Right atrium auricular region (tissue), 2 donors: Measurements from ENCODE around the gene ERICH6. TPM values are rescaled to one million over a fixed set of nuclear protein-coding genes. Genes with fewer than 3 reads are reported as not detected.

Experiments
- DNase-seq: peaks from one replicate; pipeline ENCODE4 v3.0.0-alpha.2; 2019; ENCODE audit warnings: low spot score
- H3K27ac ChIP-seq, 2 donors: fragments of 200-600 bp; sonication (generic); 1 replicate in 1 of 2; 2 replicates in 1 of 2; pipeline ENCODE4 v1.5.1; 2016 to 2019
- H3K27me3 ChIP-seq, 2 donors: fragments of 200-600 bp; sonication (generic); one replicate each; pipeline versions ENCODE4 v1.5.1 to v1.6.0; 2017 to 2019
- H3K36me3 ChIP-seq: fragments of 200-600 bp; sonication (generic); one replicate; pipeline ENCODE4 v1.5.1; 2016
- H3K4me1 ChIP-seq, 2 donors: fragments of 200-600 bp; sonication (generic); one replicate each; pipeline versions ENCODE4 v1.5.1 to v1.6.0; 2017 to 2019
- H3K4me3 ChIP-seq, 2 donors: fragments of 200-600 bp; sonication (generic); 1 replicate in 1 of 2; 2 replicates in 1 of 2; pipeline ENCODE4 v1.5.1; 2017 to 2019; ENCODE audit warnings: mild to moderate bottlenecking in 1 of 2, moderate library complexity in 1 of 2
- H3K9me3 ChIP-seq, 2 donors: fragments of 200-600 bp; sonication (generic); one replicate each; pipeline ENCODE4 v1.5.1; 2019
- CTCF ChIP-seq, 2 donors: fragments of 200-600 bp; sonication (generic); IDR thresholded peaks; one replicate each; pipeline ENCODE4 v1.5.1; 2019; ENCODE audit warnings: antibody characterized with exemption in 2 of 2
- total RNA-seq, 2 donors: library from RNA; depleted of rRNA; stranded (reverse); fragments of >200 nt; gene quantifications; one replicate each; pipeline ENCODE4 v1.1.0, GENCODE V29; 2016

Gene ERICH6
- total RNA-seq, 2 donors from 2014 or later, result not detected

GRCh38 chr3:150739200-150739863, 35.6 kb upstream of the ERICH6 start:
- Histone ChIP-seq H3K4me3 (no peak overlapping the region), H3K27ac (no peak overlapping the region), H3K4me1 (peaks cover 0 to 26% of the 10 kb centered on the region in 2 donors), H3K9me3 (no peaks in the 10 kb centered on the region), H3K36me3 (peaks cover 9% of the 10 kb centered on the region), H3K27me3 (no peaks in the 10 kb centered on the region)
- TF ChIP-seq CTCF (IDR thresholded peaks at IDR 0.05), result no peak
- no peak for DNase-seq

GRCh38 chr3:150738688-150739087, 35.0 kb upstream of the ERICH6 start:
- no peak for DNase-seq
- Histone ChIP-seq H3K27ac (no peak overlapping the region), H3K9me3 (no peaks in the 10 kb centered on the region), H3K4me1 (peaks cover 0 to 24% of the 10 kb centered on the region in 2 donors), H3K36me3 (peaks cover 9% of the 10 kb centered on the region), H3K4me3 (no peak overlapping the region), H3K27me3 (no peaks in the 10 kb centered on the region)
- TF ChIP-seq CTCF (IDR thresholded peaks at IDR 0.05), result no peak

- H3K4me1 ChIP-seq, result peaks cover 0 to 25% of the 10 kb centered on the region in 2 donors
- peak overlapping the region in 1 of 2 donors; percentile 16 for H3K27ac ChIP-seq
- H3K27me3 ChIP-seq, result no peaks in the 10 kb centered on the region
- DNase-seq, result no peak
- H3K9me3 ChIP-seq, result no peaks in the 10 kb centered on the region
- H3K36me3 ChIP-seq, result peaks cover 9% of the 10 kb centered on the region
- no peak for TF ChIP-seq CTCF (IDR thresholded peaks at IDR 0.05)
- no peak overlapping the region for H3K4me3 ChIP-seq
Measured at GRCh38 chr3:150737874-150738679, 34.4 kb upstream of the ERICH6 start.

GRCh38 chr3:150736903-150737832, 33.4 kb upstream of the ERICH6 start:
- no peak overlapping the region for H3K27ac ChIP-seq
- no peak for TF ChIP-seq CTCF (IDR thresholded peaks at IDR 0.05)
- no peak for DNase-seq
- peaks cover 0 to 25% of the 10 kb centered on the region in 2 donors for H3K4me1 ChIP-seq
- H3K9me3 ChIP-seq, result no peaks in the 10 kb centered on the region
- no peaks in the 10 kb centered on the region for H3K27me3 ChIP-seq
- peaks cover 7% of the 10 kb centered on the region for H3K36me3 ChIP-seq
- no peak overlapping the region for H3K4me3 ChIP-seq

- Histone ChIP-seq H3K27me3 (no peaks in the 10 kb centered on the region), H3K9me3 (no peaks in the 10 kb centered on the region), H3K27ac (no peak overlapping the region), H3K4me1 (peaks cover 0 to 25% of the 10 kb centered on the region in 2 donors), H3K36me3 (no peaks in the 10 kb centered on the region), H3K4me3 (no peak overlapping the region)
- TF ChIP-seq CTCF (IDR thresholded peaks at IDR 0.05), result no peak
- no peak for DNase-seq
Measured at GRCh38 chr3:150736316-150736719, 32.6 kb upstream of the ERICH6 start.
